Measurements from ENCODE around the gene LAMA2. TPM values are rescaled to one million over a fixed set of nuclear protein-coding genes. Genes with fewer than 3 reads are reported as not detected.

The LAMA2 gene
- total RNA-seq, 1 experiment from 2014 or later: 4.2 TPM

GRCh38 chr6:129104131-129104530 is 221.2 kb downstream of the LAMA2 start:
- H3K79me1 ChIP-seq (ENCODE audit: insufficient read depth, low read depth, low read length, poor library complexity, severe bottlenecking): no peaks in the 10 kb centered on the region
- no peak overlapping the region for H3K4ac ChIP-seq (ENCODE audit: low read depth, low read length)
- H3T11ph ChIP-seq (ENCODE audit: low read length): no peak overlapping the region
- H4K20me1 ChIP-seq (ENCODE audit: control insufficient read depth, insufficient read depth, insufficient read length): no peaks in the 10 kb centered on the region
- H2BK5ac ChIP-seq (ENCODE audit: insufficient read length, low read length): no peak overlapping the region
- H3K14ac ChIP-seq (ENCODE audit: insufficient read depth, low read length): no peak overlapping the region
- DNase-seq: no peak
- Mint-ChIP-seq H3K36me3 (ENCODE audit: insufficient read depth in 1 of 3, low read depth in 3 of 3) (no peaks in the 10 kb centered on the region), H3K9me3 (no peaks in the 10 kb centered on the region), H3K4me1 (peaks cover 17 to 18% of the 10 kb centered on the region in 2 experiments), H3K27ac (no peak overlapping the region), H3K27me3 (ENCODE audit: low read depth) (no peaks in the 10 kb centered on the region), H3K4me3 (no peak overlapping the region)
- no peaks in the 10 kb centered on the region for H3K79me2 ChIP-seq (ENCODE audit: insufficient read depth, low read length)
- no peak overlapping the region for H2BK15ac ChIP-seq (ENCODE audit: low read depth, low read length)
- no peak overlapping the region for H3K9ac ChIP-seq (ENCODE audit: extremely low read depth, insufficient read length, low read length)
- no peaks in the 10 kb centered on the region; the same call in 1 of the 2 replicates for H3K4me1 ChIP-seq (ENCODE audit: insufficient read depth, low read length)
- H4K8ac ChIP-seq (replicated peaks; ENCODE audit: insufficient read length, low read depth, low read length): no peak overlapping the region
- no peak overlapping the region for H3K23ac ChIP-seq (ENCODE audit: insufficient read length, low read depth, low read length)
- H3K27me3 ChIP-seq (ENCODE audit: insufficient read depth, low read length): no peaks in the 10 kb centered on the region
- no peak overlapping the region for H3K18ac ChIP-seq (ENCODE audit: insufficient read length, low read depth, low read length)
- no peak overlapping the region for H3K4me2 ChIP-seq (ENCODE audit: insufficient read depth, insufficient read length, low read length)
- TF ChIP-seq, protein P1, sequence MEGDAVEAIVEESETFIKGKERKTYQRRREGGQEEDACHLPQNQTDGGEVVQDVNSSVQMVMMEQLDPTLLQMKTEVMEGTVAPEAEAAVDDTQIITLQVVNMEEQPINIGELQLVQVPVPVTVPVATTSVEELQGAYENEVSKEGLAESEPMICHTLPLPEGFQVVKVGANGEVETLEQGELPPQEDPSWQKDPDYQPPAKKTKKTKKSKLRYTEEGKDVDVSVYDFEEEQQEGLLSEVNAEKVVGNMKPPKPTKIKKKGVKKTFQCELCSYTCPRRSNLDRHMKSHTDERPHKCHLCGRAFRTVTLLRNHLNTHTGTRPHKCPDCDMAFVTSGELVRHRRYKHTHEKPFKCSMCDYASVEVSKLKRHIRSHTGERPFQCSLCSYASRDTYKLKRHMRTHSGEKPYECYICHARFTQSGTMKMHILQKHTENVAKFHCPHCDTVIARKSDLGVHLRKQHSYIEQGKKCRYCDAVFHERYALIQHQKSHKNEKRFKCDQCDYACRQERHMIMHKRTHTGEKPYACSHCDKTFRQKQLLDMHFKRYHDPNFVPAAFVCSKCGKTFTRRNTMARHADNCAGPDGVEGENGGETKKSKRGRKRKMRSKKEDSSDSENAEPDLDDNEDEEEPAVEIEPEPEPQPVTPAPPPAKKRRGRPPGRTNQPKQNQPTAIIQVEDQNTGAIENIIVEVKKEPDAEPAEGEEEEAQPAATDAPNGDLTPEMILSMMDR (conservative IDR thresholded peaks at IDR 0.05): no peak
- no peak overlapping the region for H3K27ac ChIP-seq (ENCODE audit: insufficient read length, low read depth, low read length)
- H2BK20ac ChIP-seq (ENCODE audit: low read depth, low read length, poor library complexity, severe bottlenecking): no peak overlapping the region
- H2AK5ac ChIP-seq (ENCODE audit: insufficient read length, low read length): no peak overlapping the region
- H3K23me2 ChIP-seq (ENCODE audit: insufficient read length, low read depth, low read length, poor library complexity, severe bottlenecking): no peaks in the 10 kb centered on the region
- no peak overlapping the region for H2AFZ ChIP-seq (ENCODE audit: low read length)
- H3K56ac ChIP-seq (ENCODE audit: insufficient read length, low read depth, low read length): no peak overlapping the region
- no peak overlapping the region for H2BK120ac ChIP-seq (ENCODE audit: low read depth, low read length, poor library complexity, severe bottlenecking)
- no CpG with 5 or more reads among the region's 1 CpG for WGBS (ENCODE audit: extremely low coverage, insufficient read length, low lambda C conversion rate)
- no peak overlapping the region for H2BK12ac ChIP-seq (ENCODE audit: insufficient read length, low read depth, low read length)
- no peak overlapping the region for H4K5ac ChIP-seq (ENCODE audit: insufficient read length, low read depth, low read length)
- no peaks in the 10 kb centered on the region for H3K9me3 ChIP-seq (ENCODE audit: control insufficient read depth, low read depth, low read length)
- H4K91ac ChIP-seq (ENCODE audit: insufficient read length, low read depth, low read length): no peak overlapping the region
